Trophoblast cell (in vitro differentiated cells and primary cell): ENCODE measurements around the gene UBAC2.

Experiments
- DNase-seq, 2 donors: peaks; one replicate each; pipeline ENCODE4 v3.0.0-alpha.2; 2016
- H2AFZ ChIP-seq: 2 replicates; pipeline ENCODE4 v1.6.1; 2013; ENCODE audit warnings: low read length, moderate library complexity, mild to moderate bottlenecking; ENCODE audit not compliant: insufficient read depth, poor library complexity
- H2AK5ac ChIP-seq: 2 replicates; pipeline ENCODE4 v1.6.1; 2013; ENCODE audit warnings: mild to moderate bottlenecking, low read length
- H2BK120ac ChIP-seq: 2 replicates; pipeline ENCODE4 v1.6.1; 2013; ENCODE audit warnings: low read length, mild to moderate bottlenecking, moderate library complexity; ENCODE audit not compliant: insufficient read depth, poor library complexity
- H2BK12ac ChIP-seq: 2 replicates; pipeline ENCODE4 v1.6.1; 2013; ENCODE audit warnings: mild to moderate bottlenecking, low read length, moderate library complexity
- H2BK5ac ChIP-seq: 2 replicates; pipeline ENCODE4 v1.6.1; 2013; ENCODE audit warnings: low read length, low read depth, moderate library complexity, mild to moderate bottlenecking; ENCODE audit not compliant: poor library complexity
- H3K14ac ChIP-seq: 2 replicates; pipeline ENCODE4 v1.6.1; 2013; ENCODE audit warnings: mild to moderate bottlenecking, low read length
- H3K18ac ChIP-seq: 2 replicates; pipeline ENCODE4 v1.6.1; 2013; ENCODE audit warnings: mild to moderate bottlenecking, low read length
- H3K23ac ChIP-seq: 2 replicates; pipeline ENCODE4 v1.6.1; 2013; ENCODE audit warnings: low read length
- H3K27ac ChIP-seq: 2 replicates; pipeline ENCODE4 v1.5.1; 2013; ENCODE audit warnings: low read depth, mild to moderate bottlenecking, inconsistent platforms, low read length, moderate library complexity
- H3K27me3 ChIP-seq: 2 replicates; pipeline ENCODE4 v1.6.1; 2013; ENCODE audit warnings: inconsistent platforms, mild to moderate bottlenecking, low read length, moderate library complexity; ENCODE audit not compliant: insufficient read depth
- H3K36me3 ChIP-seq, 2 experiments: 1 replicate in 1 of 2; 2 replicates in 1 of 2; pipeline ENCODE4 v1.6.1; 2013; ENCODE audit warnings: low read length in 2 of 2, mild to moderate bottlenecking in 2 of 2, moderate library complexity in 1 of 2; ENCODE audit not compliant: insufficient read depth in 2 of 2, control insufficient read depth in 1 of 2
- H3K4ac ChIP-seq: 2 replicates; pipeline ENCODE4 v1.6.1; 2013; ENCODE audit warnings: low read depth, mild to moderate bottlenecking, low read length, moderate library complexity
- H3K4me1 ChIP-seq, 2 experiments: 1 replicate in 1 of 2; 2 replicates in 1 of 2; pipeline ENCODE4 v1.6.1; 2013; ENCODE audit warnings: low read length in 2 of 2, mild to moderate bottlenecking in 2 of 2, moderate library complexity in 1 of 2; ENCODE audit not compliant: insufficient read depth in 2 of 2, control insufficient read depth in 1 of 2
- H3K4me2 ChIP-seq: 2 replicates; pipeline ENCODE4 v1.6.1; 2013; ENCODE audit warnings: inconsistent platforms, mild to moderate bottlenecking, low read length, moderate library complexity
- H3K4me3 ChIP-seq: 2 replicates; pipeline ENCODE4 v1.5.1; 2013; ENCODE audit warnings: mild to moderate bottlenecking, low read depth, low read length, inconsistent platforms
- H3K79me1 ChIP-seq: one replicate; pipeline ENCODE4 v1.6.1; 2013; ENCODE audit warnings: low read length
- H3K79me2 ChIP-seq: 2 replicates; pipeline ENCODE4 v1.6.1; 2013; ENCODE audit warnings: low read length, mild to moderate bottlenecking; ENCODE audit not compliant: control insufficient read depth, insufficient read depth, poor library complexity
- H3K9ac ChIP-seq: 2 replicates; pipeline ENCODE4 v1.6.1; 2013; ENCODE audit warnings: mild to moderate bottlenecking, low read length
- H3K9me3 ChIP-seq: 2 replicates; pipeline ENCODE4 v1.6.1; 2013; ENCODE audit warnings: low read depth, mild to moderate bottlenecking, control low read depth, inconsistent platforms, low read length; ENCODE audit not compliant: insufficient read depth
- H4K12ac ChIP-seq: 2 replicates; pipeline ENCODE4 v1.6.1; 2013; ENCODE audit warnings: low read depth, mild to moderate bottlenecking, low read length, moderate library complexity
- H4K8ac ChIP-seq: 2 replicates; pipeline ENCODE4 v1.6.1; 2013; ENCODE audit warnings: low read depth, mild to moderate bottlenecking, low read length, moderate library complexity
- H4K91ac ChIP-seq: one replicate; pipeline ENCODE4 v1.6.1; 2013; ENCODE audit warnings: low read depth, mild to moderate bottlenecking, low read length, moderate library complexity
- WGBS: extraction: QIAGEN DNeasy Blood & Tissue Kit; methylation state at CpG from one replicate; pipeline ENCODE4 v1.1.7; 2013; ENCODE audit warnings: missing lambda C conversion rate; ENCODE audit not compliant: insufficient read length, insufficient coverage; ENCODE audit errors: extremely low coverage; 5-methylcytosine and 5-hydroxymethylcytosine counted together

The UBAC2 gene

DNA sequence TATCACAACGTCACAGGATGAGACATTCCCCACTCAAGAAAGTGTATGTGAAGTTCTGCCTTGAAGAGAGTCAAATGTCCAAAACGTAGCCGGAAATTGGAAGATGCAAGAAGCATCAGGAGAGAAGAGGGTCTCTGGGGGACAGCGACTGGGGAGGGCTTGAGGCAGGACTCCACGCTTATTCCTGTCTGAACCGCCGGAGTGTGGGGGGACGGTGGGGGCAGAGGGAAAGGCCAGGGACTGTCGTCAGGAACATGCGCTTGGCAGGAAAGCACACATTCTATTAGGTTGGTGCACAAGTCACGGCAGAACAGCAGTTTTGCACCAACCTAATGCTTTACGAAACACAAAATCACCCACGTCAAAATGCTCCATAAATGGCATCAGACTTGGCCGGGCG, 205.3 kb downstream of the UBAC2 start:
- no peak overlapping the region for H3K9ac ChIP-seq
- peaks cover 4% of the 10 kb centered on the region for H3K9me3 ChIP-seq
- H3K36me3 ChIP-seq, result no peaks in the 10 kb centered on the region
- no peaks in the 10 kb centered on the region for H3K4me1 ChIP-seq
- no peak overlapping the region for H2BK5ac ChIP-seq
- no peak overlapping the region for H3K4me3 ChIP-seq
- H2AFZ ChIP-seq, result no peak overlapping the region
- no peaks in the 10 kb centered on the region for H3K79me1 ChIP-seq
- no peak for DNase-seq
- H3K4ac ChIP-seq, result no peak overlapping the region
- H4K12ac ChIP-seq, result no peak overlapping the region
- H3K23ac ChIP-seq, result no peak overlapping the region
- H2BK12ac ChIP-seq, result no peak overlapping the region
- H3K18ac ChIP-seq, result no peak overlapping the region
- H3K27me3 ChIP-seq, result no peaks in the 10 kb centered on the region
- no peak overlapping the region for H3K14ac ChIP-seq
- H3K27ac ChIP-seq, result no peak overlapping the region
- H4K91ac ChIP-seq, result no peak overlapping the region
- no peaks in the 10 kb centered on the region for H3K79me2 ChIP-seq
- no peak overlapping the region for H4K8ac ChIP-seq
- H2AK5ac ChIP-seq, result no peak overlapping the region
- no CpG with 5 or more reads among the region's 15 CpGs for WGBS
- H3K4me2 ChIP-seq, result no peak overlapping the region
- H2BK120ac ChIP-seq, result no peak overlapping the region

DNA sequence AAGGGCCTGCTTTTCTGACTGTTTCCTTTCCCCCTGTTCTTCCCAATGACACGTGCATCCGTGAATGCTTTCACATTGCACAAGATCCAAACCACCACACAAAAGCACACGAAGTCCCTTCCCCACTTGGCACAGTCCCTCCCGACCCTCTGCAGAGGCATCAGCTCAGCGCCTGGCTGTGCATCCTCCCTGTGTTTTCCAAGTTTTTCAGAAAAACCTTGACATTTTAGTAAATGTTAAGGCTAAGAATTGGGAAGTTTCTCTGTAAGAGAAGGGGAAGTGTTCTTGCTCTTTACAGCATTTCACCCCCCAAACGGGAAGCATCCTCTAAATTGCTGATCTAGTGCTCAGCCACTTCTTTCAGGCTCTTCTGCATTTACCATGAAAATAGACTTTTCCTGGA, 206.1 kb downstream of the UBAC2 start:
- Histone ChIP-seq H3K4ac (no peak overlapping the region), H3K27ac (no peak overlapping the region), H4K8ac (no peak overlapping the region), H4K91ac (no peak overlapping the region), H3K14ac (no peak overlapping the region), H3K4me3 (no peak overlapping the region), H2AFZ (no peak overlapping the region), H2BK12ac (no peak overlapping the region), H3K9ac (no peak overlapping the region), H3K27me3 (no peaks in the 10 kb centered on the region), H2AK5ac (no peak overlapping the region), H3K4me1 (no peaks in the 10 kb centered on the region), H3K79me2 (no peaks in the 10 kb centered on the region), H3K18ac (no peak overlapping the region), H4K12ac (no peak overlapping the region), H3K79me1 (no peaks in the 10 kb centered on the region), H3K36me3 (no peaks in the 10 kb centered on the region), H3K9me3 (peaks cover 4% of the 10 kb centered on the region), H3K23ac (no peak overlapping the region), H2BK120ac (no peak overlapping the region), H3K4me2 (no peak overlapping the region), H2BK5ac (no peak overlapping the region)
- DNase-seq, result no peak
- WGBS, result no CpG with 5 or more reads among the region's 6 CpGs

DNA sequence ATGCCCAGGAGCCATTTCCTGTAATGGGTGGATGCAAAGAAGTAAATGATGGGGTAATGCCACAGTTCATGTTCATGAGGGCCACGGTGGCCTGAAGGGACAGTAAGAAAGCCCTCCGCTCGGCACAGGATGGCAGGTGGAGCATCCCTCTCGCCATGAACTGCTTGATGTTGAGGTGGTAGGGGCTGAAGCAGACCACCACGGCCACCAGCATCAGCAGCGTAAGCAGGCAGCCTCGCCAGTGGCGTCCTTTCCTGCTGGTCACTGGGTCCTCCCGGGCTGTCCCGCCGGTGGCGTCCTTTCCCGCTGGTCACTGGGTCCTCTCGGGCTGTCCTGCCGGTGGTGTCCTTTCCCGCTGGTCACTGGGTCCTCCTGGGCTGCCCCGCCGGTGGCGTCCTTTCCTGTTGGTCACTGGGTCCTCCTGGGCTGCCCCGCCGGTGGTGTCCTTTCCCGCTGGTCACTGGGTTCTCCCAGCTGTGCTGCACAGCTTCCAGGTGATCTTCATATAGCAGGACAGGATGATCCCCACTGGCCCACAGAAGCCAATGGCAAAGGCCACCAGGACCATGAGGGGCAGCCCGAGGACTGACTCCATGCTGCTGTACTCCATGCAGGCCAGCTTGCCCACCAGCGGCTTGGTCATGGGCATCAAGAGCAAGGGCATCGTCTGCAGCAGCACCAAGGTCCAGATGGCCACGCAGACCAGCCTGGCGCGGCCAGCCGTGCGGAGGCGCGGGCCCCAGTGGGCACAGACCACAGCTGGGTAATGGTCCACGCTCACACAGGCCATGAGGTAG, 207.4 kb downstream of the UBAC2 start:
- Histone ChIP-seq H2AFZ (no peak overlapping the region), H4K12ac (no peak overlapping the region), H2BK120ac (no peak overlapping the region), H3K79me2 (no peaks in the 10 kb centered on the region), H3K4ac (no peak overlapping the region), H2AK5ac (no peak overlapping the region), H3K79me1 (no peaks in the 10 kb centered on the region), H3K9me3 (peaks cover 7% of the 10 kb centered on the region), H4K91ac (no peak overlapping the region), H3K4me2 (no peak overlapping the region), H3K36me3 (no peaks in the 10 kb centered on the region), H2BK12ac (no peak overlapping the region), H3K4me1 (no peaks in the 10 kb centered on the region), H3K4me3 (no peak overlapping the region), H2BK5ac (no peak overlapping the region), H3K27me3 (no peaks in the 10 kb centered on the region), H3K18ac (no peak overlapping the region), H4K8ac (no peak overlapping the region), H3K27ac (no peak overlapping the region), H3K14ac (no peak overlapping the region), H3K23ac (no peak overlapping the region), H3K9ac (no peak overlapping the region)
- no peak for DNase-seq
- no CpG with 5 or more reads among the region's 33 CpGs for WGBS

DNA sequence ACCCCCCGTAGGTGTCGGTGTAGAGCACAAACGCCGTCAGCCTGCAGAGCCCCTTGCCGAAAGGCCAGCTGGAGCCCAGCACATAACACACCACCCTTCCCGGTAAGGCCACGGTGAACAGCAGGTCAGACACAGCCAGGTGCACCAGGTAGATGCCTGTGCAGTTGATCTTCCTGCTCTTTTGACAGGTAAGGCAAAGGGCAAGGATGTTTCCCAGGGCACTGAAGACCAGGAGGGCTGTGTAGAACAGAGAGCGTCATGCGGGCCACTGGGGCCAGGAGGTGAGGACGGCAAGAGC, 208.0 kb downstream of the UBAC2 start:
- peak in 1 of 2 donors; percentile 31 for DNase-seq
- no CpG with 5 or more reads among the region's 10 CpGs for WGBS
- H2AK5ac ChIP-seq, result no peak overlapping the region

More for the DNA sequence above, 208.0 kb downstream of the UBAC2 start:
- Histone ChIP-seq H3K79me2 (no peaks in the 10 kb centered on the region), H3K27ac (no peak overlapping the region), H4K8ac (no peak overlapping the region), H2BK120ac (no peak overlapping the region), H3K4ac (no peak overlapping the region), H3K9ac (no peak overlapping the region), H2BK5ac (no peak overlapping the region), H3K4me3 (no peak overlapping the region), H4K12ac (no peak overlapping the region), H3K14ac (no peak overlapping the region), H3K36me3 (no peaks in the 10 kb centered on the region), H2AFZ (no peak overlapping the region), H3K4me2 (no peak overlapping the region), H3K18ac (no peak overlapping the region), H3K9me3 (peaks cover 7% of the 10 kb centered on the region), H4K91ac (no peak overlapping the region), H3K27me3 (no peaks in the 10 kb centered on the region), H2BK12ac (no peak overlapping the region), H3K4me1 (no peaks in the 10 kb centered on the region), H3K79me1 (no peaks in the 10 kb centered on the region), H3K23ac (no peak overlapping the region)
